ENCODE data around the gene CEBPA. TPM values are rescaled to one million over a fixed set of nuclear protein-coding genes. Genes with fewer than 3 reads are reported as not detected.

CEBPA gene
- total and polyA plus RNA-seq, 12 donors, result 0.60 to 29.9 (median 8.4) TPM

- Histone ChIP-seq H3K4me3 (no peak overlapping the region), H3K36me3 (replicated peaks in 1 of 2) (no peaks in the 10 kb centered on the region), H3K9me3 (replicated peaks in 1 of 3) (no peaks in the 10 kb centered on the region), H3K4me1 (replicated peaks in 1 of 2) (no peaks in the 10 kb centered on the region), H3K27ac (no peak overlapping the region), H3K27me3 (no peaks in the 10 kb centered on the region)
- DNase-seq, result no peak
- WGBS, 4 donors, result 56 to 74% (median 74%) methylated on average over 6 to 9 of the region's 9 CpGs; no CpG with 5 or more reads in 1 of the 4 donors
- intact Hi-C loops (cut with DNase I), result no loop called here
- TF ChIP-seq POLR2A (IDR thresholded peaks at IDR 0.05) (no peak), CTCF (IDR thresholded peaks at IDR 0.05) (no peak)
Measured at GRCh38 chr19:33278403-33279269, 23.7 kb downstream of the CEBPA start.

- Histone ChIP-seq H3K27ac (no peak overlapping the region), H3K27me3 (no peaks in the 10 kb centered on the region), H3K4me1 (replicated peaks in 1 of 2) (no peaks in the 10 kb centered on the region), H3K9me3 (replicated peaks in 1 of 3) (no peaks in the 10 kb centered on the region), H3K36me3 (replicated peaks in 1 of 2) (no peaks in the 10 kb centered on the region), H3K4me3 (no peak overlapping the region)
- intact Hi-C loops (cut with DNase I), result no loop called here
- no peak for TF ChIP-seq POLR2A (IDR thresholded peaks at IDR 0.05)
- WGBS, 4 donors, result 70 to 87% (median 86%) methylated on average over 4 of the region's 4 CpGs
- DNase-seq, result no peak
Measured at GRCh38 chr19:33278023-33278402, 24.3 kb downstream of the CEBPA start.

GRCh38 chr19:33277434-33277833 lies 24.9 kb downstream of the CEBPA start:
- no peak overlapping the region for H3K4me3 ChIP-seq
- no peak for DNase-seq
- no peaks in the 10 kb centered on the region for H3K27me3 ChIP-seq
- no peaks in the 10 kb centered on the region for H3K36me3 ChIP-seq (replicated peaks in 1 of 2)
- TF ChIP-seq CTCF (IDR thresholded peaks at IDR 0.05), result no peak
- no peak for TF ChIP-seq POLR2A (IDR thresholded peaks at IDR 0.05)
- intact Hi-C loops (cut with DNase I), result no loop called here
- 81 to 95% (median 89%) methylated on average over 7 to 12 of the region's 12 CpGs for WGBS, 4 donors
- H3K27ac ChIP-seq, result no peak overlapping the region
- H3K9me3 ChIP-seq (replicated peaks in 1 of 3), result no peaks in the 10 kb centered on the region
- no peaks in the 10 kb centered on the region for H3K4me1 ChIP-seq (replicated peaks in 1 of 2)

GRCh38 chr19:33275933-33276619 lies 26.3 kb downstream of the CEBPA start:
- TF ChIP-seq POLR2A (IDR thresholded peaks at IDR 0.05) (no peak), CTCF (IDR thresholded peaks at IDR 0.05) (no peak)
- intact Hi-C loops (cut with DNase I), result no loop called here
- Histone ChIP-seq H3K4me1 (replicated peaks in 1 of 2) (no peaks in the 10 kb centered on the region), H3K36me3 (replicated peaks in 1 of 2) (no peaks in the 10 kb centered on the region), H3K9me3 (replicated peaks in 1 of 3) (no peaks in the 10 kb centered on the region), H3K4me3 (no peak overlapping the region), H3K27ac (no peak overlapping the region), H3K27me3 (no peaks in the 10 kb centered on the region)
- 89 to 97% (median 94%) methylated on average over 5 to 19 of the region's 19 CpGs for WGBS, 4 donors
- DNase-seq, result no peak
